ENCODE results near the gene REEP1.

REEP1 gene

DNA sequence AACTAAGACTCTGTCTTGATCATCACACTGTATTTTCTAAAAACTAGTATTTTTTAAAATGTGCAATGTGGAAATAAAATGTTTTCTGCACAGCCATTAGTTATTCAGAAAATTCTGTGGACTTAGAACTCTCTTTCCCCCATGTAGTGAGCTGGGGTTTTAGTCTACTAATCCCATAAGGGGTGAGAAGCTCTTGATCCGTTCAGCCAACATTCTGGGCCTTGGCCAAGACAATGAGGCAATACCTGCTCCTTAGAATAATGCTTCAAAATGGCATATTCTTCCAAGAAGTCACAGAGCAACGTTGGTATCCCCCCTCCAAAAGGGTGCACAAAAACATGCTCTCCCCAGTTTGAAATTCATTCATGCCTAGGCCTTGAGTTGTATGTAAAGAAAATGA, 4.0 kb downstream of the REEP1 start:
- Histone ChIP-seq H3F3A (ENCODE audit: insufficient read depth, low read length) (no peaks in the 10 kb centered on the region), H3K9ac (ENCODE audit: low read length) (no peak overlapping the region), H3K9me3 (ENCODE audit: low read length) (no peaks in the 10 kb centered on the region), H3K4me1 (ENCODE audit: insufficient read depth, low read length, severe bottlenecking) (no peaks in the 10 kb centered on the region), H3K79me2 (ENCODE audit: insufficient read depth, low read length) (no peaks in the 10 kb centered on the region), H3K9me2 (ENCODE audit: low read depth, low read length) (no peaks in the 10 kb centered on the region), H3K27me3 (ENCODE audit: insufficient read depth, low read length) (no peaks in the 10 kb centered on the region), H3K4me2 (ENCODE audit: low read length) (no peak overlapping the region), H2AFZ (ENCODE audit: low read length) (no peak overlapping the region), H3K36me3 (ENCODE audit: insufficient read depth, low read length) (no peaks in the 10 kb centered on the region), H3K4me3 (ENCODE audit: low read depth, low read length, poor library complexity, severe bottlenecking) (no peak overlapping the region), H3K27ac (ENCODE audit: low read depth, low read length, poor library complexity, severe bottlenecking) (no peak overlapping the region), H4K20me1 (ENCODE audit: insufficient read depth, low read length) (no peaks in the 10 kb centered on the region)
- TF ChIP-seq, protein P1, sequence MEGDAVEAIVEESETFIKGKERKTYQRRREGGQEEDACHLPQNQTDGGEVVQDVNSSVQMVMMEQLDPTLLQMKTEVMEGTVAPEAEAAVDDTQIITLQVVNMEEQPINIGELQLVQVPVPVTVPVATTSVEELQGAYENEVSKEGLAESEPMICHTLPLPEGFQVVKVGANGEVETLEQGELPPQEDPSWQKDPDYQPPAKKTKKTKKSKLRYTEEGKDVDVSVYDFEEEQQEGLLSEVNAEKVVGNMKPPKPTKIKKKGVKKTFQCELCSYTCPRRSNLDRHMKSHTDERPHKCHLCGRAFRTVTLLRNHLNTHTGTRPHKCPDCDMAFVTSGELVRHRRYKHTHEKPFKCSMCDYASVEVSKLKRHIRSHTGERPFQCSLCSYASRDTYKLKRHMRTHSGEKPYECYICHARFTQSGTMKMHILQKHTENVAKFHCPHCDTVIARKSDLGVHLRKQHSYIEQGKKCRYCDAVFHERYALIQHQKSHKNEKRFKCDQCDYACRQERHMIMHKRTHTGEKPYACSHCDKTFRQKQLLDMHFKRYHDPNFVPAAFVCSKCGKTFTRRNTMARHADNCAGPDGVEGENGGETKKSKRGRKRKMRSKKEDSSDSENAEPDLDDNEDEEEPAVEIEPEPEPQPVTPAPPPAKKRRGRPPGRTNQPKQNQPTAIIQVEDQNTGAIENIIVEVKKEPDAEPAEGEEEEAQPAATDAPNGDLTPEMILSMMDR (IDR thresholded peaks at IDR 0.05; ENCODE audit: low read length), result no peak
- TF ChIP-seq EZH2 (IDR thresholded peaks at IDR 0.05; ENCODE audit: borderline replicate concordance, low read length), result no peak

DNA sequence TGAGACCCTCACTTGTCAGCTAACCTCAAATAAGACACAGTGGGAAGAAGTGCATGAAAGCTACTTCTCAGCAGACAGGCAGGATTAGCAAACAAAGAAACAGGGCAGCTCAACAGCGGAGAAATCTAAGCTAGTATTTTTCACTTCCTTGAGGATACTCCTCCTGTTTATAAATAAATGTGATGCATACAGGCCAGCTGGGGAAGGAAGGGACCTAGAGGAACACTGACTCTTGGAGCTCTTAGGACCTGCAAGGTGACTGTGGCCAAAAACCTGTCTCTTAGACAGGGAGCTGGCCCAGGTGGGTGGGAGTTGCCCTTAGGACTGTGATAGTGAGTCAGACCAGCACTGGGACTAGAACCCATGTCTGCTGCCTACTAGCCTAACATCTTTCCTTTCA, 4.8 kb downstream of the REEP1 start:
- no peaks in the 10 kb centered on the region for H3K9me2 ChIP-seq (ENCODE audit: low read depth, low read length)
- no peak overlapping the region for H3K9ac ChIP-seq (ENCODE audit: low read length)
- H3K27me3 ChIP-seq (ENCODE audit: insufficient read depth, low read length), result no peaks in the 10 kb centered on the region
- H4K20me1 ChIP-seq (ENCODE audit: insufficient read depth, low read length), result no peaks in the 10 kb centered on the region
- no peaks in the 10 kb centered on the region for H3F3A ChIP-seq (ENCODE audit: insufficient read depth, low read length)
- TF ChIP-seq, protein P1 (IDR thresholded peaks at IDR 0.05; ENCODE audit: low read length), result no peak
- no peak for TF ChIP-seq EZH2 (IDR thresholded peaks at IDR 0.05; ENCODE audit: borderline replicate concordance, low read length)
- H2AFZ ChIP-seq (ENCODE audit: low read length), result no peak overlapping the region
- no peaks in the 10 kb centered on the region for H3K79me2 ChIP-seq (ENCODE audit: insufficient read depth, low read length)
- H3K4me1 ChIP-seq (ENCODE audit: insufficient read depth, low read length, severe bottlenecking), result no peaks in the 10 kb centered on the region
- H3K36me3 ChIP-seq (ENCODE audit: insufficient read depth, low read length), result no peaks in the 10 kb centered on the region
- no peaks in the 10 kb centered on the region for H3K9me3 ChIP-seq (ENCODE audit: low read length)
- no peak overlapping the region for H3K27ac ChIP-seq (ENCODE audit: low read depth, low read length, poor library complexity, severe bottlenecking)
- no peak overlapping the region for H3K4me2 ChIP-seq (ENCODE audit: low read length)
- no peak overlapping the region for H3K4me3 ChIP-seq (ENCODE audit: low read depth, low read length, poor library complexity, severe bottlenecking)

DNA sequence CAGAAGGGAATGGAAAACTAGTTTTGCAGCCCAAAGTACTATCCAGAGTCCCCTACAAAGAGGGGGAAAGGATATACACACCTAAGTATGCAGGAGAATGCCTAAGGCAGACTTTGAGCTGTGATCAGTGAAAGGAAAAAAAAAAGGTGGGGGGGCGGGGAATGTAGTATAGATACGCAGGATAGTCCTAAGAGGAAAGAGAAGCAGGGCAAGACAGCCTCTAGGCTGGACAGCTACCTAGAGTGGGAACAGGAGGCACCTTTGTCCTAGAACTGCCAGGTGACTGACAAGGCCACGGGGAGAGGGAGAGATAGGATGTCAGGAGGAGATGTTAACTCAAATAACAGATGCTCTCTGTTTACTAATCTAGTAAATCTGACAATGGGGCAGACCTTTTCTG, 6.0 kb downstream of the REEP1 start:
- Histone ChIP-seq H3K9me2 (ENCODE audit: low read depth, low read length) (no peaks in the 10 kb centered on the region), H3K9ac (ENCODE audit: low read length) (no peak overlapping the region), H3K4me2 (ENCODE audit: low read length) (no peak overlapping the region), H3K4me3 (ENCODE audit: low read depth, low read length, poor library complexity, severe bottlenecking) (no peak overlapping the region), H3K27ac (ENCODE audit: low read depth, low read length, poor library complexity, severe bottlenecking) (no peak overlapping the region), H3K27me3 (ENCODE audit: insufficient read depth, low read length) (no peaks in the 10 kb centered on the region), H3F3A (ENCODE audit: insufficient read depth, low read length) (no peaks in the 10 kb centered on the region), H3K36me3 (ENCODE audit: insufficient read depth, low read length) (no peaks in the 10 kb centered on the region), H3K4me1 (ENCODE audit: insufficient read depth, low read length, severe bottlenecking) (no peaks in the 10 kb centered on the region), H4K20me1 (ENCODE audit: insufficient read depth, low read length) (no peaks in the 10 kb centered on the region), H2AFZ (ENCODE audit: low read length) (no peak overlapping the region), H3K9me3 (ENCODE audit: low read length) (no peaks in the 10 kb centered on the region), H3K79me2 (ENCODE audit: insufficient read depth, low read length) (no peaks in the 10 kb centered on the region)
- TF ChIP-seq, protein P1 (IDR thresholded peaks at IDR 0.05; ENCODE audit: low read length), result no peak
- no peak for TF ChIP-seq EZH2 (IDR thresholded peaks at IDR 0.05; ENCODE audit: borderline replicate concordance, low read length)
